EH (cell line): ENCODE results near the gene CATSPER3.

Experiments
- DNase-seq: peaks from one replicate; pipeline ENCODE4 v3.0.0-alpha.2; 2015; ENCODE audit warnings: low read depth

The CATSPER3 gene

GRCh38 chr5:135041145-135041587 lies 73.5 kb downstream of the CATSPER3 start:
- DNase-seq = no peak

- DNase-seq = no peak
Observed at GRCh38 chr5:135041726-135042125, 74.0 kb downstream of the CATSPER3 start.

- DNase-seq = no peak
Observed at GRCh38 chr5:135042595-135042994, 74.9 kb downstream of the CATSPER3 start.

DNA sequence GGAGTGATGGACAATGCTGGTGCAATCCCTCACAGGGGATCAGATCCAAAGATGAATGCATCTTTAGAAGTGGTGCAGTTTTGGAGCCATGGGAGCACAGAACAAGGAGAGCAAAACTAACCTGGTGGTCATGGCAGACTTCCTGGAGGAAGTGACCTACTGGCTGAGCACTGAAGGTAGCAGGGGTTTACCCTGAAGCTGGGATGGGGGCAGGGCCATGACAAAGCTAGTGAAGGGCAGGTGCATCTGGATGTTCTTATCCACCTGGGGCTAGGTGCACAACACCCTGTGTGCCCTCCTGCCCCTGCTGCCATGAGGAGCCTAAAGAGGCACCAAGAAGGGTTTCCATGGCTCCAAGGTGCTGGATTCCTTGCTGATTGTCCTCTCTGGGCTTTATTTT lies 77.8 kb downstream of the CATSPER3 start:
- DNase-seq = no peak

- no peak for DNase-seq
Observed at GRCh38 chr5:135046661-135047346, 79.1 kb downstream of the CATSPER3 start.

GRCh38 chr5:135047347-135047695 lies 79.6 kb downstream of the CATSPER3 start:
- DNase-seq = no peak

GRCh38 chr5:135048286-135048685 lies 80.6 kb downstream of the CATSPER3 start:
- no peak for DNase-seq

- no peak for DNase-seq
Observed at GRCh38 chr5:135048930-135049329, 81.2 kb downstream of the CATSPER3 start.

DNA sequence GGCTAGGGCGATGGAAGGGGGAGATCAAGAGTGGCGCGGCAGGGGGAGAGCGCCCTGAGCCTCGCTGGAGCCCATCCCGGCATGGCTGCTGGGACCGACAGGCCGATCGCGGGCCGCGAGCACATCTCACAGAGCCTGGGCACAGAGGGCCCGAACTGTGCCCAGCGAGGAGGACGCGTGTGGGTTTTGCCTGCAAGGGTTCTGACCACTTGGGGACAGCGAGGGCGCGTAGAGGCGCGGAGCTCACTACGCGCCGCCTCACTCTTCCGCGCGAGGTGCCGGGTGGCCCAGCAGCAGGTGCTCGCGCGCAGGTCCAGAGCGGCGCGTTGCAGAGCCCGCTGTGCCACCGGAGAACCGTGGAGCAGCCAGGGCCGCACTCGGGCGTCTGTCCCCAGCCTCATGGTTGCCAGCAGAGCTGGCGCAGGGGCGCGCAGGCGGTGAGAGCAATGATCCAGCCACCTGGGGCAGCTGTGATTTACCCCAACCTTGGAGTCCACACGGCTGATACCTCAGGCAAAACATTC lies 82.6 kb downstream of the CATSPER3 start:
- DNase-seq = no peak

GRCh38 chr5:135051399-135051798 lies 83.7 kb downstream of the CATSPER3 start:
- no peak for DNase-seq

DNA sequence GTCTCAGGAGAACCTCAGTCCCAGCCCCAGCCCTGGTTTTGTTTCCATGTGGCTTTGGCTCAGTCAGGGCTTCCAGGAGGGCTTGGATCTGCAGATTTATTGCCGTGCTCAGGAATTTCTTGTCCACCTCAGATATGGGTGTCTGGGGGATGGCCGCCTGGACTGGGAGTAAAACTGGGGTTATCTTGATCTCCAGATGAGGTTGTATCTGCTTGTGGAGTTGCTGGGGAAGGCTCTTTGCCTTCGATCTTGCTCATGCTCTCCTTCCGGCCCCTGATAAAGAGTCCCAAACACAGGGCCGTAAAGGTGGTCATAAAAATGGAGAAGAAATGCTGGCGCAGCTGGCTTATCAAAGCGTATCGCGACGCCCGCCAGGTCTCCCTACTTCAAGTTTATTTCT lies 84.2 kb downstream of the CATSPER3 start:
- DNase-seq = no peak

DNA sequence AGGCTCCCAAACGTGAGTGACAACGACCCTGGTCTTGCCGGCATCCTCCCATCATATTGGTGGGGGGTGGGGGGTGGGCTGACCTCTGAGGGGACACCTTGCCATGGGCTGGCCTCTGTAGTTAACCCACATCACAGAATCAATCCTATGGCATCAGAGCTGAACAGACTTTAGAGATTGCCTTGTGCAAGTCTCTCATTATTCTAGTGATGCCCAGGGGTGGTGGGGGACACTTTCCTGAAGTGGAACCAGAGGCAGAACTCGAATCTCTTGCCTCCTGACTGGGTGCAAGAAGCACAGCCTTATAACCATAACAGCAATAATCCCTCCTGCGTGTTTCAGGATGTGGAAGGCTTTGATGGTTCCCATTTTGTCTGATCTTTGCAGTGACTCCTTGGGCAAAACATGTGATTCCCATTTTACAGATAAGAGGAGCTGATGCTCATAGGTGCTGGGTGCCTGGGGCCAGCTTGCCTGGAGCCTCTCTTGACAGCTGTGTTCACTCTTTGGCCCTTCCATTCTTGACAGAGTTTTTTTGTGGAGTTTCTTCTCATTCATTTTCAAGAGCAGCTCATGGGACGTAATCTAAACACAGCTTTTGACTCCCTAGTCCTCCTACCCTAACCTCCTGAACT lies 84.9 kb downstream of the CATSPER3 start:
- no peak for DNase-seq

- no peak for DNase-seq
Observed at GRCh38 chr5:135053278-135053677, 85.6 kb downstream of the CATSPER3 start.

DNA sequence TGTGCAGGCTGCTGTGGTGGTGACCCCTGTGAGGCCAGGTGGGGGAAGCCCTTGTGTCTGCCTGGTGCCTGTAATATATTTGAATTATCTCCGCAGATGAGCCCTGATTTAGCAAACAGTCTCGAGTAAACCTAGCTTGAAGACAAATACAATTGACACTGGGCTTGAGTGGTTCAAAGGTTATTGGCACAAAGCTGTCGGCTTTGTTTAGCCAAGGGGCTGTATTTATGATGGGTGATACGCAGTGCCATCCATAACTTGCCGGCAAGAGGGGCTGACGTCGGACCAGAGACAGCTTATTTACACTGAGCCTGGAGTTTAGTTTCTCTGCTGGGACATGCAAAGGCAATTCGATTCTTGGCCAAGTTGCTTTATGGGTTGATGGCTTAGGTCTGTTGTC lies 86.3 kb downstream of the CATSPER3 start:
- no peak for DNase-seq

GRCh38 chr5:135054546-135054945 lies 86.8 kb downstream of the CATSPER3 start:
- DNase-seq = no peak

DNA sequence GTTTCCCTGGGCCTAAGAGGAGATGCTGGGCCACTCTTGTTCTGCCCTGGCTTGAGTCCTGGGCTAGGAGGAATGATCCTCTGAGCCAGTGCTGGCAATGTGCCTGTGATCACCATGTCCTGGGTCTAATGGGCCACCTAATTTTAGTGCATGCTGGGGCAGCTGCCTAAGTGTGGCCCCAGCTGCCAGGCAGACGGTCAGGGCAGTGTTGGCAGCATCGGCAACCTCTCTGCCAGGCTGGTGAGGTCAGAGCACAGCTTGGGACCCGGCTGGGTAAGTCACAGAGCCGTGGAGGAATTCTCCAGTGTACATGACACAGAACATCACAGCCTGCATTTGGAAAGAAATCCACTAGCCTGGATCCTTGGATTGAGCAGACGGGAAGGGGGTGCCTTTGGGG lies 87.7 kb downstream of the CATSPER3 start:
- no peak for DNase-seq

- DNase-seq = no peak
Observed at GRCh38 chr5:135056316-135057030, 88.8 kb downstream of the CATSPER3 start.

GRCh38 chr5:135057233-135057632 lies 89.5 kb downstream of the CATSPER3 start:
- no peak for DNase-seq

DNA sequence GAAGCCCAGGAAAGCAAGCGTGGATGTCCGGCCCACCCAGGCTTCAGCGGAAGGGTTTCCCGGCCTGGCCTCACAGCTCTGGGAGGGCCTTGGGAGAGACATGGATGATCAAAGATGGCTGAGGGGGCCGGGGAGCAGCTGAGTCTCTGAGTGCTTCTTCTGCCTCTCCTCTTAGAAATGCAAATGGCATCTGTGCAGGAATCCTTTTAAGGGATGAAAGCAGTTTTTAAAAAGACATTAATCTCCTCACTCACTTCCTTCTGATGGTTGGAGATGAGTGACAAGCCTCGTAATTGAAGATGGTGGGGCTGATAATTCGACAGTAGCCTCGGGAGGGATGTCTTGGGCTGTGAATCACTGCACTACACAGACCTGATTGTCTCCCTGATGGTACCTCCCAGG lies 90.6 kb downstream of the CATSPER3 start:
- DNase-seq = peak; percentile 16

GRCh38 chr5:135059000-135059923 lies 91.6 kb downstream of the CATSPER3 start:
- DNase-seq = no peak

GRCh38 chr5:135060021-135060420 lies 92.3 kb downstream of the CATSPER3 start:
- DNase-seq = no peak

DNA sequence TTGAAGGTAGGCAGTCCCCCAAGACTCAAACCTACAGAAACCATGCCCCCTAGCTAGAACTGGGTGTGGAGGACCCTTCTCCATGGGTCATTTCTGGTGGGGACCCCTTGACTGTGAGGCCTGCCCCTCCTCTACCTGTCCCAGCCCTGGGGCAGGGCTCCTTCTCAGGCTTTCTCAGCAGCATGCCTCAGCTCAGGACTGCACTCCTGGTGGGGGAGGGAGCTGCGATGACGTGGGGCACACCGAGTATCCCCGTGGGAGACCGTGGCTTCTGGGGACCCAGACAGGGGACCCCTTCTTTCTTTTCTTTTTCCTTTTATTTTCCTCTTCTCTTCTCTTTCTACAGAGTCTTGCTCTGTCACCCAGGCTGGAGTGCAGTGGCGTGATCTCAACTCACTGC lies 93.3 kb downstream of the CATSPER3 start:
- no peak for DNase-seq
